DOHH2 (cell line): ENCODE measurements around the gene EXTL1.
A peak's percentile ranks its signal among the peaks of the same experiment; 100 is the strongest.

Experiments
- H3F3A ChIP-seq: fragments of 200-600 bp; sonication (generic), shearing (Covaris generic); 2 replicates; pipeline ENCODE4 v1.6.0; 2016; ENCODE audit warnings: antibody characterized with exemption, mild to moderate bottlenecking; ENCODE audit not compliant: control insufficient read depth, insufficient read depth
- H3K27ac ChIP-seq: fragments of 200-600 bp; sonication (generic); 2 replicates; pipeline ENCODE4 v1.5.1; 2014; ENCODE audit warnings: low read depth, mild to moderate bottlenecking, low read length, moderate library complexity
- H3K27me3 ChIP-seq: fragments of 200-600 bp; sonication (generic); 2 replicates; pipeline ENCODE4 v1.6.1; 2014; ENCODE audit warnings: mild to moderate bottlenecking, low read length, mixed read lengths; ENCODE audit not compliant: control insufficient read depth
- H3K36me3 ChIP-seq: fragments of 200-600 bp; sonication (generic); 2 replicates; pipeline ENCODE4 v1.6.1; 2014; ENCODE audit warnings: mild to moderate bottlenecking, low read length, moderate library complexity, mixed read lengths; ENCODE audit not compliant: control insufficient read depth
- H3K4me1 ChIP-seq: fragments of 200-600 bp; sonication (generic); 2 replicates; pipeline ENCODE4 v1.6.1; 2014; ENCODE audit warnings: mild to moderate bottlenecking, low read length, mixed read lengths; ENCODE audit not compliant: control insufficient read depth
- H3K4me2 ChIP-seq: fragments of 200-600 bp; sonication (generic); 2 replicates; pipeline ENCODE4 v1.6.0; 2014; ENCODE audit warnings: mild to moderate bottlenecking, low read length, moderate library complexity
- H3K4me3 ChIP-seq: fragments of 200-600 bp; sonication (generic); 2 replicates; pipeline ENCODE4 v1.5.1; 2014; ENCODE audit warnings: mild to moderate bottlenecking, low read length, mixed read lengths
- H3K79me2 ChIP-seq: fragments of 200-600 bp; sonication (generic); 2 replicates; pipeline ENCODE4 v1.6.1; 2014; ENCODE audit warnings: mild to moderate bottlenecking, low read length, mixed read lengths; ENCODE audit not compliant: control insufficient read depth
- H3K9me2 ChIP-seq: fragments of 200-600 bp; sonication (generic); replicated peaks from 2 replicates; pipeline ENCODE4 v1.6.1; 2014; ENCODE audit warnings: mild to moderate bottlenecking, low read length, mixed read lengths; ENCODE audit not compliant: control insufficient read depth
- H3K9me3 ChIP-seq: fragments of 200-600 bp; sonication (generic); 2 replicates; pipeline ENCODE4 v1.6.1; 2014; ENCODE audit warnings: antibody characterized with exemption, low read length, mixed read lengths; ENCODE audit not compliant: control insufficient read depth, insufficient read depth
- H4K20me1 ChIP-seq: fragments of 200-600 bp; sonication (generic); 2 replicates; pipeline ENCODE4 v1.6.0; 2014; ENCODE audit warnings: low read depth, mild to moderate bottlenecking, antibody characterized with exemption, low read length, moderate library complexity; ENCODE audit not compliant: control insufficient read depth, insufficient read depth
- EZH2phosphoT487 ChIP-seq: fragments of 200-600 bp; sonication (generic); IDR thresholded peaks from 2 replicates; pipeline ENCODE4 v1.6.1; 2017; ENCODE audit warnings: borderline replicate concordance, mild to moderate bottlenecking, antibody characterized with exemption, low read length, moderate library complexity, mixed read lengths
- TF ChIP-seq, protein P1 (sequence below): fragments of 200-600 bp; sonication (generic); IDR thresholded peaks from one replicate; pipeline ENCODE4 v1.5.1; 2014; ENCODE audit warnings: antibody characterized with exemption, mild to moderate bottlenecking, low read depth, low read length; ENCODE audit not compliant: poor library complexity, severe bottlenecking

The EXTL1 gene

DNA sequence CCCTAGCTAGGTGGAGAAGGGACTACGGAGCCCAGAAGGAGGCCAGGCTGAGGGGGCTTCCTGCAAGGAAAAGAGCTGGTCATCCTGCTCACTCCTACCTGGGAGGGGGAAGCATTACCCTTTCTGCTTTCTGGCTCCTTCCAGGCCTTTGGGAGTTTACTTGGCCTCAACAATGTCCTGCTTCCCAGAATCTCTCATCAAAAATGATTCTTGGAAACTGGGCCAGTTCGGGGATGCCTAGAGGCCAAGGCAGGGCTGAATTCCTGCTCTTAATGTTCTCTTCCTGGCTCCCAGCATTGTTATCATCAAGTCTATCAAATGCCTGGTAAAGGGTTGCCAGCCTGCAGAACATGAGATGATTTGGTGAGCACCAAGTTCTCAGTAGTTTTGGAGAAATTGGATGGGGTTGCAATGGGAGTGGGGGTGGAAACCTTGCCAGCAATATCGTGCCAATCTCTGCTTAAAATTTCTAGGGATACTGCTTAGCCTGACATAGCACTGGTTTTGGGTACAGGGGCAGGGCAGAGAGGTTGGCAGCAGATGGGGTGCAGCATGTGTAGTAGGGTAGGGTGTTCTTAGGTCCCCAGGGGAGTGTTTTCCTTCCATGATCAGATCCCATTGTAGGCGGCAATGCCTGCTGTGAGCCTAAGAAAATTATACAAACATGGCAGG is 16.0 kb upstream of the EXTL1 start:
- Histone ChIP-seq H3K4me3 (no peak overlapping the region), H3K27ac (no peak overlapping the region), H4K20me1 (no peaks in the 10 kb centered on the region), H3F3A (no peaks in the 10 kb centered on the region), H3K79me2 (no peaks in the 10 kb centered on the region), H3K9me3 (no peaks in the 10 kb centered on the region), H3K36me3 (no peaks in the 10 kb centered on the region), H3K9me2 (no peaks in the 10 kb centered on the region), H3K27me3 (peaks cover 2% of the 10 kb centered on the region; the same call in 1 of the 2 replicates), H3K4me2 (no peak overlapping the region), H3K4me1 (peaks cover 12% of the 10 kb centered on the region)
- TF ChIP-seq EZH2phosphoT487, result no peak
- TF ChIP-seq, protein P1, sequence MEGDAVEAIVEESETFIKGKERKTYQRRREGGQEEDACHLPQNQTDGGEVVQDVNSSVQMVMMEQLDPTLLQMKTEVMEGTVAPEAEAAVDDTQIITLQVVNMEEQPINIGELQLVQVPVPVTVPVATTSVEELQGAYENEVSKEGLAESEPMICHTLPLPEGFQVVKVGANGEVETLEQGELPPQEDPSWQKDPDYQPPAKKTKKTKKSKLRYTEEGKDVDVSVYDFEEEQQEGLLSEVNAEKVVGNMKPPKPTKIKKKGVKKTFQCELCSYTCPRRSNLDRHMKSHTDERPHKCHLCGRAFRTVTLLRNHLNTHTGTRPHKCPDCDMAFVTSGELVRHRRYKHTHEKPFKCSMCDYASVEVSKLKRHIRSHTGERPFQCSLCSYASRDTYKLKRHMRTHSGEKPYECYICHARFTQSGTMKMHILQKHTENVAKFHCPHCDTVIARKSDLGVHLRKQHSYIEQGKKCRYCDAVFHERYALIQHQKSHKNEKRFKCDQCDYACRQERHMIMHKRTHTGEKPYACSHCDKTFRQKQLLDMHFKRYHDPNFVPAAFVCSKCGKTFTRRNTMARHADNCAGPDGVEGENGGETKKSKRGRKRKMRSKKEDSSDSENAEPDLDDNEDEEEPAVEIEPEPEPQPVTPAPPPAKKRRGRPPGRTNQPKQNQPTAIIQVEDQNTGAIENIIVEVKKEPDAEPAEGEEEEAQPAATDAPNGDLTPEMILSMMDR, result no peak

DNA sequence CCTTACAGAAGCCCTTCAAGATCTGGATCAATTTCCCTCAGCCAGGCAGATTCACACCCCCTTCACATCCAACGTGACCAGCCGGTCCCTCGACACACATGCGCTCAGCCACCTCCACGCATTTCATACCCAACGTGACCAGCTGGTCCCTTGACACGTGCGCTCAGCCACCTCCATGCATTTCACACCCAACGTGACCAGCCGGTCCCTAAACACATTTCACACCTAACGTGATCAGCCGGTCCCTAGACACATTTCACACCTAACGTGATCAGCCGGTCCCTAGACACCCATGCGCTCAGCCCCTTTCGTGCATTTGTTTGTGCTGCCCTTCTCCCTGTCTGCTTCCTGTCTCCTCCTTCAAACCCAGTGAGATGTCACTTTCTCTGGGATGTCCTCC is 14.9 kb upstream of the EXTL1 start:
- Histone ChIP-seq H3F3A (no peaks in the 10 kb centered on the region), H3K9me2 (no peaks in the 10 kb centered on the region), H3K4me3 (no peak overlapping the region), H3K27me3 (peaks cover 2% of the 10 kb centered on the region; the same call in 1 of the 2 replicates), H3K36me3 (no peaks in the 10 kb centered on the region), H3K27ac (no peak overlapping the region), H4K20me1 (no peaks in the 10 kb centered on the region), H3K4me2 (no peak overlapping the region), H3K9me3 (no peaks in the 10 kb centered on the region), H3K4me1 (peaks cover 12% of the 10 kb centered on the region), H3K79me2 (no peaks in the 10 kb centered on the region)
- TF ChIP-seq, protein P1, result no peak
- TF ChIP-seq EZH2phosphoT487, result no peak

DNA sequence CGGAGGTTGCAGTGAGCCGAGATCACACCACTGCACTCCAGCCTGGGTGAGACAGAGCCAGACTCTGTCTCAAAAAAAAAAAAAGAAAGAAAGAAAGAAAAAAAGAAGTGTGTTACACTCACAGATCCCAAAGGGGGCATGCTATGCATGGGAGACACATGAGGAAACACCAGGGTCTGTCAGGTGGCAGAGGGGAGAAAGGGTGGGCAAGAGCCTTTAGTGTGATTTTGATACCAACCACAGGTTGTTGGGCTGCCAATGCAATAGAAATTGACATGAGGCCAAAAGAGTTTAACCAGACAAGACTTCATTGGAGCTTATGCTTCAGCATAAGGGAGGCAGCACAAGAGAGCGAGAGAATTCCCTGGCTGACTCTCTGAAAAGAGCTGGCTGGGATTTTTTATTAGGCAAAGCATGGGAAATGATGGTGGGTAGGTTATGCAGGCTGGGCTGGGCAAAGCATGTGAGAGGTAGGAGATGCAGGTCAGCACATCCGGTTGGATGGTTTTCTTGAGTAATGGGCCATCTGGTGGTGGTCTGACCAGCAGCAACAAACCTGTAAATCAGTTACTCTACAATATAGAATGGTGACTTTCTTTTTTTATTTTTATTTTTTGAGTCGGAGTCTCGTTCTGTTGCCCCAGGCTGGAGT is 11.7 kb upstream of the EXTL1 start:
- no peak overlapping the region for H3K27ac ChIP-seq
- H3K79me2 ChIP-seq, result no peaks in the 10 kb centered on the region
- H3F3A ChIP-seq, result no peaks in the 10 kb centered on the region
- no peaks in the 10 kb centered on the region for H3K9me3 ChIP-seq
- peaks cover 9% of the 10 kb centered on the region for H3K4me1 ChIP-seq
- H4K20me1 ChIP-seq, result no peaks in the 10 kb centered on the region
- H3K9me2 ChIP-seq, result no peaks in the 10 kb centered on the region
- no peak overlapping the region for H3K4me2 ChIP-seq
- H3K36me3 ChIP-seq, result no peaks in the 10 kb centered on the region
- peaks cover under 1% of the 10 kb centered on the region; the same call in 1 of the 2 replicates for H3K27me3 ChIP-seq
- H3K4me3 ChIP-seq, result no peak overlapping the region
- TF ChIP-seq, protein P1, result peak; percentile 33
- TF ChIP-seq EZH2phosphoT487, result no peak
